HEK293 (cell line): ENCODE results near the gene DEPDC5.

Experiments
- ATF2 ChIP-seq: fragments of 450-650 bp; formaldehyde crosslinking; IDR thresholded peaks from 2 replicates; pipeline ENCODE4 v1.5.1; 2016; ENCODE audit warnings: missing biosample characterization, missing genetic modification characterization, low read depth
- GFI1B ChIP-seq: fragments of 450-650 bp; formaldehyde crosslinking; IDR thresholded peaks from 2 replicates; pipeline ENCODE4 v1.5.1; 2016; ENCODE audit warnings: missing biosample characterization, missing genetic modification characterization
- GLI2 ChIP-seq: fragments of 450-650 bp; formaldehyde crosslinking; IDR thresholded peaks from 2 replicates; pipeline ENCODE4; 2017; ENCODE audit warnings: missing biosample characterization, missing genetic modification characterization, low read depth, borderline replicate concordance
- MEIS1 ChIP-seq: sonication (generic); formaldehyde crosslinking; IDR thresholded peaks from 2 replicates; pipeline ENCODE4 v1.8.1; 2022; ENCODE audit warnings: missing genetic modification reagents, mild to moderate bottlenecking, borderline replicate concordance
- OVOL3 ChIP-seq: fragments of 450-650 bp; formaldehyde crosslinking; IDR thresholded peaks from 2 replicates; pipeline ENCODE4 v1.5.1; 2016; ENCODE audit warnings: missing biosample characterization, missing genetic modification characterization
- PATZ1 ChIP-seq: fragments of 450-650 bp; formaldehyde crosslinking; IDR thresholded peaks from 2 replicates; pipeline ENCODE4 v1.5.1; 2016; ENCODE audit warnings: missing biosample characterization, missing genetic modification characterization
- SCRT1 ChIP-seq: fragments of 450-650 bp; formaldehyde crosslinking; IDR thresholded peaks from 2 replicates; pipeline ENCODE4 v1.5.1; 2016; ENCODE audit warnings: missing biosample characterization, missing genetic modification characterization, borderline replicate concordance
- SP2 ChIP-seq: fragments of 450-650 bp; formaldehyde crosslinking; IDR thresholded peaks from 2 replicates; pipeline ENCODE4 v1.5.1; 2016; ENCODE audit warnings: missing biosample characterization, missing genetic modification characterization
- ZBTB17 ChIP-seq: fragments of 450-650 bp; formaldehyde crosslinking; IDR thresholded peaks from 2 replicates; pipeline ENCODE4 v1.5.1; 2016; ENCODE audit warnings: missing biosample characterization, missing genetic modification characterization
- ZFP37 ChIP-seq: fragments of 450-650 bp; formaldehyde crosslinking; IDR thresholded peaks from 2 replicates; pipeline ENCODE4 v1.5.1; 2016; ENCODE audit warnings: missing biosample characterization, missing genetic modification characterization
- ZNF112 ChIP-seq: fragments of 450-650 bp; formaldehyde crosslinking; IDR thresholded peaks from 2 replicates; pipeline ENCODE4 v1.5.0; 2017; ENCODE audit warnings: missing biosample characterization, missing genetic modification characterization
- ZNF169 ChIP-seq: fragments of 450-650 bp; formaldehyde crosslinking; IDR thresholded peaks from 2 replicates; pipeline ENCODE4 v1.5.1; 2016; ENCODE audit warnings: missing biosample characterization, missing genetic modification characterization
- ZNF221 ChIP-seq: fragments of 450-650 bp; formaldehyde crosslinking; IDR thresholded peaks from 2 replicates; pipeline ENCODE4 v1.5.1; 2017; ENCODE audit warnings: missing biosample characterization, missing genetic modification characterization, borderline replicate concordance
- ZNF24 ChIP-seq: fragments of 450-650 bp; formaldehyde crosslinking; IDR thresholded peaks from 2 replicates; pipeline ENCODE4 v1.5.1; 2016; ENCODE audit warnings: missing biosample characterization, missing genetic modification characterization
- ZNF274 ChIP-seq, 2 experiments: fragments of 200-500 bp in 1 of 2; fragments of 450-650 bp in 1 of 2; sonication (Bioruptor generic) in 1 of 2; formaldehyde crosslinking in 1 of 2; IDR thresholded peaks; 2 replicates each; pipeline versions ENCODE4 v1.5.1 to v1.6.1; 2014 to 2016; ENCODE audit warnings: borderline replicate concordance in 1 of 2, inconsistent platforms in 1 of 2, low read length in 1 of 2, missing biosample characterization in 1 of 2, missing genetic modification characterization in 1 of 2
- ZNF391 ChIP-seq: fragments of 450-650 bp; formaldehyde crosslinking; IDR thresholded peaks from 2 replicates; pipeline ENCODE4 v1.5.1; 2016; ENCODE audit warnings: low read depth, missing biosample characterization, missing genetic modification characterization, borderline replicate concordance
- ZNF394 ChIP-seq: fragments of 450-650 bp; formaldehyde crosslinking; IDR thresholded peaks from 2 replicates; pipeline ENCODE4 v1.5.1; 2016; ENCODE audit warnings: missing biosample characterization, missing genetic modification characterization, mild to moderate bottlenecking, moderate library complexity, borderline replicate concordance
- ZNF449 ChIP-seq: fragments of 450-650 bp; formaldehyde crosslinking; IDR thresholded peaks from 2 replicates; pipeline ENCODE4 v1.5.1; 2017; ENCODE audit warnings: missing biosample characterization, mild to moderate bottlenecking, missing genetic modification characterization, moderate library complexity
- ZNF48 ChIP-seq: fragments of 450-650 bp; formaldehyde crosslinking; IDR thresholded peaks from 2 replicates; pipeline ENCODE4 v1.5.1; 2016; ENCODE audit warnings: missing biosample characterization, missing genetic modification characterization
- ZNF549 ChIP-seq: fragments of 450-650 bp; IDR thresholded peaks from 2 replicates; pipeline ENCODE4 v1.5.1; 2018; ENCODE audit warnings: missing biosample characterization, missing genetic modification characterization, mild to moderate bottlenecking, inconsistent platforms, moderate library complexity
- ZNF558 ChIP-seq: fragments of 450-650 bp; formaldehyde crosslinking; IDR thresholded peaks from 2 replicates; pipeline ENCODE4 v1.5.1; 2016; ENCODE audit warnings: missing biosample characterization, missing genetic modification characterization
- ZNF600 ChIP-seq: fragments of 450-650 bp; formaldehyde crosslinking; IDR thresholded peaks from 2 replicates; pipeline ENCODE4 v1.5.1; 2016; ENCODE audit warnings: missing biosample characterization, missing genetic modification characterization
- ZNF660 ChIP-seq: fragments of 450-650 bp; IDR thresholded peaks from 2 replicates; pipeline ENCODE4 v1.5.1; 2018; ENCODE audit warnings: missing biosample characterization, mild to moderate bottlenecking, missing genetic modification characterization
- ZNF664 ChIP-seq: fragments of 450-650 bp; formaldehyde crosslinking; IDR thresholded peaks from 2 replicates; pipeline ENCODE4 v1.5.1; 2016; ENCODE audit warnings: missing biosample characterization, missing genetic modification characterization
- ZNF670 ChIP-seq: fragments of 450-650 bp; formaldehyde crosslinking; IDR thresholded peaks from 2 replicates; pipeline ENCODE4 v1.5.1; 2016; ENCODE audit warnings: missing biosample characterization, missing genetic modification characterization, low read depth
- ZNF768 ChIP-seq: fragments of 450-650 bp; formaldehyde crosslinking; IDR thresholded peaks from 2 replicates; pipeline ENCODE4 v1.5.1; 2018; ENCODE audit warnings: missing biosample characterization, mild to moderate bottlenecking, missing genetic modification characterization
- ZSCAN5A ChIP-seq: fragments of 450-650 bp; formaldehyde crosslinking; IDR thresholded peaks from 2 replicates; pipeline ENCODE4 v1.5.1; 2016; ENCODE audit warnings: missing biosample characterization, missing genetic modification characterization
- TF ChIP-seq, protein P1 (sequence below): fragments of 450-650 bp; formaldehyde crosslinking; IDR thresholded peaks from 2 replicates; pipeline ENCODE4 v1.5.1; 2016; ENCODE audit warnings: missing biosample characterization, missing genetic modification characterization
- TF ChIP-seq, protein P2 (sequence below): fragments of 450-650 bp; formaldehyde crosslinking; IDR thresholded peaks from 2 replicates; pipeline ENCODE4 v1.5.1; 2016; ENCODE audit warnings: missing biosample characterization, missing genetic modification characterization

The DEPDC5 gene

DNA sequence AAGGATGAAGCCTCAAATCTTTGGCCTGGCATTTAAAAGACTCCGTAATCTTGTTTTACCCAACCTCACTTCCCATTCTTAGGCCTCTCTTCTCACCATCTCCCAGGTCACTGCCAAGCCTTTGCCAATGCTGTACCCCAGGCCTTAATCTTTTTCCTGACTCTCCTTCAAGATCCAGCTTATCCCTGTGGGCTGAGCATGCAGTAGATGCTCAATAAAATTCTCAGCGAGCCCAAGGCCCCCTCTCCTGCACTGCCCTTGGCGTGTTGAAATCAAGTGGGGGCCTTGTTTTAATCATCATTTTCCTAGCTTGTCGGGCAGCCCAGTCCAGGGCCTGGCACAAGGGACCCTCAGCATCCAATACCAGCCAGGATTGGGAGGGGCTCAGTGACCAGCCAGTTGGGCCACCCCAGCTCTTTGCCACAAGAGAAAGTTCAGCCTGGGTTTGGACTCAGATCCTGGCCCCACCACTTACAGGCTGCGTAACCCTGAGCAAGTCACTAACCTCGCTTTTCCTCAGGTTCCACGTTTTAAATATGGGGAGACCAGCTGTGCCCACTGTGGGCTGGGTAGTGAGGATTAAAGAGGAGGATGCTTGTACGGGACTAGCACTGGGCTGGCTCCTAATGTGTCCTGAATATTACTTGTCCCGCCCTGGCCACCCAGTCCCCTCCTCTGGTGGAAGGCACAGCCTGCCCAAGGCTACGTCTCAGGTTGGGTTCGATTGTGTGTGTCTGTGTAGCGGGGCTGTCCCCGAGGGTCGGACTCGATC lies 189.6 kb downstream of the DEPDC5 start (continued):
- TF ChIP-seq ATF2, result no peak
- no peak for TF ChIP-seq ZNF558 (tag by site-specific recombination)
- no peak for TF ChIP-seq ZNF549
- TF ChIP-seq GLI2 (tag by site-specific recombination), result no peak
- no peak for TF ChIP-seq ZNF670 (tag by site-specific recombination)
- no peak for TF ChIP-seq ZNF274 (IDR thresholded peaks at IDR 0.05; ENCODE audit: low read length)
- TF ChIP-seq ZNF274 (tag by site-specific recombination; IDR thresholded peaks at IDR 0.05; ENCODE audit: borderline replicate concordance), result no peak
- no peak for TF ChIP-seq PATZ1 (tag by site-specific recombination)
- no peak for TF ChIP-seq ZNF24 (tag by site-specific recombination)
- TF ChIP-seq ZFP37 (tag by site-specific recombination), result no peak
- no peak for TF ChIP-seq ZSCAN5A (tag by site-specific recombination)
- no peak for TF ChIP-seq ZNF169 (tag by site-specific recombination)
- TF ChIP-seq, protein P1, sequence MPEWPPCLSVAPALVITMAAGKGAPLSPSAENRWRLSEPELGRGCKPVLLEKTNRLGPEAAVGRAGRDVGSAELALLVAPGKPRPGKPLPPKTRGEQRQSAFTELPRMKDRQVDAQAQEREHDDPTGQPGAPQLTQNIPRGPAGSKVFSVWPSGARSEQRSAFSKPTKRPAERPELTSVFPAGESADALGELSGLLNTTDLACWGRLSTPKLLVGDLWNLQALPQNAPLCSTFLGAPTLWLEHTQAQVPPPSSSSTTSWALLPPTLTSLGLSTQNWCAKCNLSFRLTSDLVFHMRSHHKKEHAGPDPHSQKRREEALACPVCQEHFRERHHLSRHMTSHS (tag by site-specific recombination), result no peak
- TF ChIP-seq, protein P2, sequence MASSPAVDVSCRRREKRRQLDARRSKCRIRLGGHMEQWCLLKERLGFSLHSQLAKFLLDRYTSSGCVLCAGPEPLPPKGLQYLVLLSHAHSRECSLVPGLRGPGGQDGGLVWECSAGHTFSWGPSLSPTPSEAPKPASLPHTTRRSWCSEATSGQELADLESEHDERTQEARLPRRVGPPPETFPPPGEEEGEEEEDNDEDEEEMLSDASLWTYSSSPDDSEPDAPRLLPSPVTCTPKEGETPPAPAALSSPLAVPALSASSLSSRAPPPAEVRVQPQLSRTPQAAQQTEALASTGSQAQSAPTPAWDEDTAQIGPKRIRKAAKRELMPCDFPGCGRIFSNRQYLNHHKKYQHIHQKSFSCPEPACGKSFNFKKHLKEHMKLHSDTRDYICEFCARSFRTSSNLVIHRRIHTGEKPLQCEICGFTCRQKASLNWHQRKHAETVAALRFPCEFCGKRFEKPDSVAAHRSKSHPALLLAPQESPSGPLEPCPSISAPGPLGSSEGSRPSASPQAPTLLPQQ (tag by site-specific recombination), result no peak
- peak; percentile 96 for TF ChIP-seq ZNF664 (tag by site-specific recombination)
- TF ChIP-seq ZNF391 (tag by site-specific recombination), result no peak
- no peak for TF ChIP-seq ZNF768
- no peak for TF ChIP-seq ZNF112 (tag by site-specific recombination)
- TF ChIP-seq OVOL3 (tag by site-specific recombination), result no peak
- TF ChIP-seq MEIS1, result no peak
- peak; percentile 79 for TF ChIP-seq ZBTB17 (tag by site-specific recombination)
- TF ChIP-seq ZNF221, result no peak
- TF ChIP-seq ZNF449 (tag by site-specific recombination), result 0 out of 2 replicates have a peak, but pooled peaks have one; percentile 59
- no peak for TF ChIP-seq SP2 (tag by site-specific recombination)
- TF ChIP-seq SCRT1 (tag by site-specific recombination), result no peak
- TF ChIP-seq ZNF600 (tag by site-specific recombination), result 0 out of 2 replicates have a peak, but pooled peaks have one; percentile 52
- no peak for TF ChIP-seq ZNF48 (tag by site-specific recombination)
- no peak for TF ChIP-seq ZNF660 (tag by site-specific recombination)
- TF ChIP-seq GFI1B, result no peak
- no peak for TF ChIP-seq ZNF394
